ENCODE measurements around the gene TRIP13.
"Not testable (repeated sequence)": the region's sequence is repeated elsewhere in the genome, so short reads cannot be mapped to it uniquely, and the experiment has no call there.

TRIP13 gene

GRCh38 chr5:892394-893136, at the start of gene TRIP13, which contains the start of gene BRD9:
TRIP13 (plus strand) TSS chr5:892884; CDS start chr5:892999, 115 bp downstream.
BRD9 (minus strand) TSS chr5:892801; CDS start chr5:892657, 144 bp downstream.
- DNase-seq: peak; percentile 76 to 81

GRCh38 chr5:843371-843770, 49.3 kb upstream of the TRIP13 start:
- DNase-seq: not testable (repeated sequence)

GRCh38 chr5:843926-844325, 48.8 kb upstream of the TRIP13 start:
- DNase-seq: not testable (repeated sequence)

- not testable (repeated sequence) for DNase-seq
These were observed 48.3 kb upstream of the TRIP13 start for GRCh38 chr5:844426-844825.

GRCh38 chr5:845031-845675, 47.5 kb upstream of the TRIP13 start:
- not testable (repeated sequence) for DNase-seq

- not testable (repeated sequence) for DNase-seq
These were observed 46.7 kb upstream of the TRIP13 start for GRCh38 chr5:845676-846601.

GRCh38 chr5:846602-847091, 46.0 kb upstream of the TRIP13 start:
- not testable (repeated sequence) for DNase-seq

- DNase-seq: not testable (repeated sequence)
These were observed 45.5 kb upstream of the TRIP13 start for GRCh38 chr5:847212-847611.

GRCh38 chr5:847736-848135, 44.9 kb upstream of the TRIP13 start:
- DNase-seq: not testable (repeated sequence)

GRCh38 chr5:848671-849111, 44.0 kb upstream of the TRIP13 start:
- DNase-seq: no peak

GRCh38 chr5:849651-850301, 42.9 kb upstream of the TRIP13 start:
- no peak for DNase-seq

- DNase-seq: no peak
These were observed 42.1 kb upstream of the TRIP13 start, which contains the start of gene ZDHHC11 for GRCh38 chr5:850511-851006. ZDHHC11 (minus strand) TSS chr5:850986; CDS start chr5:850602, 384 bp downstream.

GRCh38 chr5:851076-851475, 41.6 kb upstream of the TRIP13 start:
- no peak for DNase-seq

- no peak for DNase-seq
These were observed 41.1 kb upstream of the TRIP13 start for GRCh38 chr5:851553-851952.

GRCh38 chr5:852018-852417, 40.7 kb upstream of the TRIP13 start:
- DNase-seq: no peak

GRCh38 chr5:852431-853401, 40.0 kb upstream of the TRIP13 start:
- DNase-seq: no peak

- DNase-seq: not testable (repeated sequence)
These were observed 39.1 kb upstream of the TRIP13 start for GRCh38 chr5:853416-854090.

- no peak for DNase-seq
These were observed 38.5 kb upstream of the TRIP13 start for GRCh38 chr5:854217-854616.

GRCh38 chr5:854966-855743, 37.5 kb upstream of the TRIP13 start:
- no peak for DNase-seq
